Mesenchymal stem cell (in vitro differentiated cells and primary cell): ENCODE results near the gene CCDC102B.

ENCODE experiments used
- DNase-seq: peaks from one replicate; pipeline ENCODE4 v3.0.0-alpha.2; 2013
- H2AFZ ChIP-seq: one replicate; pipeline ENCODE4 v1.6.1; 2013; ENCODE audit warnings: low read depth, mild to moderate bottlenecking, control low read depth, inconsistent platforms, low read length, moderate library complexity
- H2AK5ac ChIP-seq: 2 replicates; pipeline ENCODE4 v1.6.1; 2013; ENCODE audit warnings: low read length, moderate library complexity, mild to moderate bottlenecking, inconsistent platforms; ENCODE audit not compliant: severe bottlenecking
- H2BK120ac ChIP-seq: one replicate; pipeline ENCODE4 v1.6.1; 2013; ENCODE audit warnings: low read depth, mild to moderate bottlenecking, inconsistent platforms, low read length, moderate library complexity
- H2BK12ac ChIP-seq, 2 experiments: one replicate each; pipeline ENCODE4 v1.6.1; 2013; ENCODE audit warnings: inconsistent platforms in 2 of 2, low read length in 2 of 2, mild to moderate bottlenecking in 2 of 2, moderate library complexity in 2 of 2, control low read depth in 1 of 2
- H2BK15ac ChIP-seq: one replicate; pipeline ENCODE4 v1.6.1; 2013; ENCODE audit warnings: mild to moderate bottlenecking, low read depth, inconsistent platforms; ENCODE audit not compliant: poor library complexity, severe bottlenecking
- H2BK5ac ChIP-seq: 2 replicates; pipeline ENCODE4 v1.6.1; 2013; ENCODE audit warnings: low read depth, mild to moderate bottlenecking, low read length, control low read depth, inconsistent platforms; ENCODE audit not compliant: poor library complexity, severe bottlenecking
- H3K14ac ChIP-seq, 2 experiments: one replicate each; pipeline ENCODE4 v1.6.1; 2013; ENCODE audit warnings: inconsistent platforms in 2 of 2, low read length in 2 of 2, control low read depth in 1 of 2, mild to moderate bottlenecking in 1 of 2, moderate library complexity in 1 of 2
- H3K18ac ChIP-seq, 2 experiments: one replicate each; pipeline ENCODE4 v1.6.1; 2013; ENCODE audit warnings: inconsistent platforms in 2 of 2, low read length in 2 of 2, control low read depth in 1 of 2, low read depth in 1 of 2, mild to moderate bottlenecking in 1 of 2
- H3K23ac ChIP-seq, 2 experiments: one replicate each; pipeline ENCODE4 v1.6.1; 2013; ENCODE audit warnings: inconsistent platforms in 2 of 2, low read length in 2 of 2, mild to moderate bottlenecking in 2 of 2, moderate library complexity in 2 of 2, control low read depth in 1 of 2
- H3K27ac ChIP-seq: 2 replicates; pipeline ENCODE4 v1.5.1; 2013; ENCODE audit warnings: mild to moderate bottlenecking, moderate library complexity, low read length, control low read depth, inconsistent platforms; ENCODE audit not compliant: poor library complexity, severe bottlenecking
- H3K27me3 ChIP-seq, 2 experiments: 2 replicates each; pipeline versions ENCODE4 v1.6.1 to v1.7.0; 2013; ENCODE audit warnings: low read length in 2 of 2, mild to moderate bottlenecking in 2 of 2, moderate library complexity in 2 of 2, control low read depth in 1 of 2, inconsistent platforms in 1 of 2; ENCODE audit not compliant: control insufficient read depth in 1 of 2, insufficient read depth in 1 of 2
- H3K36me3 ChIP-seq, 2 experiments: 2 replicates each; pipeline versions ENCODE4 v1.6.1 to v1.7.0; 2013; ENCODE audit warnings: low read length in 2 of 2, control low read depth in 1 of 2, inconsistent platforms in 1 of 2, low read depth in 1 of 2, mild to moderate bottlenecking in 1 of 2; ENCODE audit not compliant: insufficient read depth in 2 of 2, control insufficient read depth in 1 of 2
- H3K4ac ChIP-seq, 2 experiments: one replicate each; pipeline ENCODE4 v1.6.1; 2013; ENCODE audit warnings: inconsistent platforms in 2 of 2, low read length in 2 of 2, mild to moderate bottlenecking in 2 of 2, moderate library complexity in 2 of 2, control low read depth in 1 of 2, low read depth in 1 of 2
- H3K4me1 ChIP-seq: 2 replicates; pipeline ENCODE4 v1.6.1; 2013; ENCODE audit warnings: low read depth, low read length, control low read depth; ENCODE audit not compliant: control insufficient read depth, insufficient read depth
- H3K4me2 ChIP-seq: 2 replicates; pipeline ENCODE4 v1.6.1; 2013; ENCODE audit warnings: low read length, mild to moderate bottlenecking, inconsistent platforms; ENCODE audit not compliant: poor library complexity, severe bottlenecking
- H3K4me3 ChIP-seq, 2 experiments: 2 replicates each; pipeline versions ENCODE4 v1.5.1 to v1.7.0; 2013; ENCODE audit warnings: low read length in 2 of 2, mild to moderate bottlenecking in 2 of 2, control low read depth in 1 of 2, low read depth in 1 of 2; ENCODE audit not compliant: insufficient read depth in 1 of 2
- H3K79me1 ChIP-seq: replicated peaks from 2 replicates; pipeline ENCODE4 v1.6.1; 2013; ENCODE audit warnings: mild to moderate bottlenecking, control low read depth, low read length, inconsistent platforms; ENCODE audit not compliant: poor library complexity, severe bottlenecking
- H3K9ac ChIP-seq: 2 replicates; pipeline ENCODE4 v1.7.0; 2013; ENCODE audit warnings: mild to moderate bottlenecking, low read length, moderate library complexity
- H3K9me3 ChIP-seq: 2 replicates; pipeline ENCODE4 v1.7.0; 2013; ENCODE audit warnings: mild to moderate bottlenecking, low read length; ENCODE audit not compliant: control insufficient read depth
- H4K8ac ChIP-seq: one replicate; pipeline ENCODE4 v1.6.1; 2013; ENCODE audit warnings: inconsistent platforms, mild to moderate bottlenecking, low read length, moderate library complexity
- H4K91ac ChIP-seq: one replicate; pipeline ENCODE4 v1.6.1; 2013; ENCODE audit warnings: mild to moderate bottlenecking, low read length, inconsistent platforms
- WGBS: methylation state at CpG from one replicate; pipeline ENCODE4 v1.1.7; 2013; ENCODE audit warnings: mixed read lengths; 5-methylcytosine and 5-hydroxymethylcytosine counted together

Gene CCDC102B

DNA sequence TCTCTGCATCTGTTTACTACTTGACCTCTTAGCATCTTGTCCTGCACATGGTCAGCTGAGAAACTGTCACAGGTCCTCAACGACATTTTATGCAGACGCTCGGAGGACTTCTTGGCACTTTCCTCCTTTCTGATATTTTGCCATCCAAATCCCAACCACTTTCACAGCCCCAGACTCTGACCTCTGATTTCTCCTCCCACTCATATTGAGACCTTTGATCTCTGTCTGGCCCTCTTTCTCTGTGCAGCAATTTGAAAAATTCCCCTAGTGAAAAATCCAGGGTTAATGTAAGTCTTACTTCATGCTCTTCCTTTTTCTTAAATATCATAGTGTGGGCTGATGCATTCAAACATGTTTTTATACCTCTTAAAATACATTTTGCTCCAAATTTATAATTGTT is 273.8 kb downstream of the CCDC102B start:
- Histone ChIP-seq H3K14ac (no peak overlapping the region), H3K4me1 (no peaks in the 10 kb centered on the region), H3K27me3 (no peaks in the 10 kb centered on the region), H3K4me2 (no peak overlapping the region), H3K4me3 (no peak overlapping the region), H3K27ac (no peak overlapping the region), H3K9me3 (no peaks in the 10 kb centered on the region), H4K8ac (no peak overlapping the region), H3K79me1 (no peaks in the 10 kb centered on the region), H3K18ac (no peak overlapping the region), H2AK5ac (no peak overlapping the region), H2AFZ (no peak overlapping the region), H2BK120ac (no peak overlapping the region), H3K9ac (no peak overlapping the region), H2BK12ac (no peak overlapping the region), H3K4ac (no peak overlapping the region), H2BK5ac (no peak overlapping the region), H2BK15ac (no peak overlapping the region), H3K23ac (no peak overlapping the region), H4K91ac (no peak overlapping the region), H3K36me3 (no peaks in the 10 kb centered on the region)
- WGBS, result 92% methylated on average over 3 of the region's 3 CpGs
- no peak for DNase-seq

DNA sequence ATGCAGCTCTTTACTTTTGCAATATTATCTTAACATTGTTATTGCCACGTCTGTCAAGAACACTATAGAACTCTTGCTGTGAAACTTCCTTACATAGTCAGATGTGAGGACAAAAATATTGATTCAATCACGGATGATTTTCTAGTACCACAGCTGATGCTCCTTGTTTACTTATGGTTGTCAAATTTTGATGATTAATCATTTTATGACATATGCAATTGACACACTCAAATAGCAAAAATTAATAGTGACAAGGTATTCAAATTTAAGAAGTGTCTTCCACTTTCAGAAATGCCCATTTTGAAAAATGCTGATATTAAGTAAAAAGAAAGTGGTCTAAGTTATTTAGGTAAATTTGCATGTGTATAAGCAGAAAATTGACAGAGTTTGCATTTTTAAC is 284.0 kb downstream of the CCDC102B start:
- H2AK5ac ChIP-seq, result no peak overlapping the region
- H3K18ac ChIP-seq, result no peak overlapping the region
- WGBS, result no CpG with 5 or more reads among the region's 2 CpGs
- no peak for DNase-seq
- no peaks in the 10 kb centered on the region for H3K9me3 ChIP-seq
- H4K91ac ChIP-seq, result no peak overlapping the region
- H3K27ac ChIP-seq, result no peak overlapping the region
- no peaks in the 10 kb centered on the region for H3K79me1 ChIP-seq
- H2BK12ac ChIP-seq, result no peak overlapping the region
- no peak overlapping the region for H3K4ac ChIP-seq
- H3K4me1 ChIP-seq, result no peaks in the 10 kb centered on the region
- no peak overlapping the region for H2BK15ac ChIP-seq
- H3K36me3 ChIP-seq, result no peaks in the 10 kb centered on the region
- H3K14ac ChIP-seq, result no peak overlapping the region
- no peak overlapping the region for H3K23ac ChIP-seq
- H3K9ac ChIP-seq, result no peak overlapping the region
- no peak overlapping the region for H3K4me2 ChIP-seq
- no peak overlapping the region for H2BK5ac ChIP-seq
- no peak overlapping the region for H3K4me3 ChIP-seq
- no peak overlapping the region for H2AFZ ChIP-seq
- no peak overlapping the region for H2BK120ac ChIP-seq
- H3K27me3 ChIP-seq, result no peaks in the 10 kb centered on the region
- H4K8ac ChIP-seq, result no peak overlapping the region

DNA sequence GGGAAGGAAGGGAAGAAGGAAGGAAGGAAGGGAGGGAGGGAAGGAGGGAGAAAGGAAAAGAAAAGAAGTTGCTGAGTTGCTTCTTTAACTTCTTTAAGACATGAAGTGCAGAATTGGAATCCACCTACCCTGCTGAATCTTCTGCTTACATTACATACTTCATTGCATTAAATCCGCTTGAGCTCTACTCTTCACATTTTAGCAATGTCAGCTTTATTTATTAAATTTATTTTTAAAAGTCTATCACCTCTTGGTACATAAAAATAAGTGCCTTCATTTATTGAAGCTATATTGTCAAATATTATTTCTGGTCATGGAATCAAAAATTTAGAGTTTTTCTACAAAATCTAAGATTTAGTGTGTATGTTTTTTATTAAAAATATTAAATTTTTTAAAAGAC is 284.6 kb downstream of the CCDC102B start:
- Histone ChIP-seq H3K79me1 (no peaks in the 10 kb centered on the region), H2BK15ac (no peak overlapping the region), H2BK12ac (no peak overlapping the region), H3K27ac (no peak overlapping the region), H3K14ac (no peak overlapping the region), H3K23ac (no peak overlapping the region), H3K18ac (no peak overlapping the region), H4K8ac (no peak overlapping the region), H3K27me3 (no peaks in the 10 kb centered on the region), H2BK120ac (no peak overlapping the region), H3K9me3 (no peaks in the 10 kb centered on the region), H4K91ac (no peak overlapping the region), H3K4me1 (no peaks in the 10 kb centered on the region), H3K4me3 (no peak overlapping the region), H3K9ac (no peak overlapping the region), H3K4me2 (no peak overlapping the region), H2AFZ (no peak overlapping the region), H2BK5ac (no peak overlapping the region), H3K36me3 (no peaks in the 10 kb centered on the region), H2AK5ac (no peak overlapping the region), H3K4ac (no peak overlapping the region)
- WGBS, result no CpG with 5 or more reads among the region's 1 CpG
- no peak for DNase-seq

DNA sequence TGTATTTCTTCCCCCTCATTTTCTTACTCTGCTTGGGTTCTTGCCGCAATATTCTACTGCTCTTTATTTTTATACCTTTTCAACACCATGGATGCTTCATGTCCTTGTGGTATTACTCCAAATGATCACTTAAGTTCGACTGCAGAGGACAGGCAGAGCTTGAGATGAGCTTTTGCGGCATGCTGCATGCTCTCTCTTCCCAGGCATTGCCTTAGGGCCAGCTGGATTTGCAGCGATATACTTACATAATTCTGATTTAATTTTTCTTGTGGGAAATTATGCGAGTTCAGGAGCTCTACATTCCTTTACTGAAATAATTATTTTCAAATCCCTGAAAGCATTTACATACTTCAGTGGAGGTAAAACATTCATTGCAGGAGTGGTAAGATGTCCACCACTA is 288.1 kb downstream of the CCDC102B start:
- no peak overlapping the region for H2AFZ ChIP-seq
- H2BK5ac ChIP-seq, result no peak overlapping the region
- H2BK120ac ChIP-seq, result no peak overlapping the region
- no peaks in the 10 kb centered on the region for H3K36me3 ChIP-seq
- no peak overlapping the region for H2BK12ac ChIP-seq
- no peak overlapping the region for H3K4me2 ChIP-seq
- no peak overlapping the region for H2BK15ac ChIP-seq
- no peak overlapping the region for H4K91ac ChIP-seq
- H4K8ac ChIP-seq, result no peak overlapping the region
- no peak overlapping the region for H3K27ac ChIP-seq
- no peaks in the 10 kb centered on the region for H3K9me3 ChIP-seq
- WGBS, result 100% methylated on average over 3 of the region's 5 CpGs
- H3K4me1 ChIP-seq, result no peaks in the 10 kb centered on the region
- no peak overlapping the region for H3K4ac ChIP-seq
- H3K9ac ChIP-seq, result no peak overlapping the region
- H3K27me3 ChIP-seq, result no peaks in the 10 kb centered on the region
- H3K14ac ChIP-seq, result no peak overlapping the region
- no peak overlapping the region for H2AK5ac ChIP-seq
- H3K18ac ChIP-seq, result no peak overlapping the region
- no peak for DNase-seq
- H3K4me3 ChIP-seq, result no peak overlapping the region
- no peak overlapping the region for H3K23ac ChIP-seq
- no peaks in the 10 kb centered on the region for H3K79me1 ChIP-seq
